HepG2 (cell line): ENCODE data around the gene FAM43B. TPM values are rescaled to one million over a fixed set of nuclear protein-coding genes. Genes with fewer than 3 reads are reported as not detected.

Source experiments
- ADNP ChIP-seq: sonication (generic); formaldehyde crosslinking; IDR thresholded peaks from 2 replicates; pipeline ENCODE4 v1.4.0; 2020; ENCODE audit warnings: missing genetic modification reagents
- ATF7 ChIP-seq, 2 experiments: fragments of 450-650 bp in 1 of 2; sonication (generic) in 1 of 2; formaldehyde crosslinking in 1 of 2; IDR thresholded peaks; 2 replicates each; pipeline versions ENCODE4 v1.4.0 to v1.6.1; 2016 to 2020; ENCODE audit warnings: antibody characterized with exemption in 1 of 2, mild to moderate bottlenecking in 1 of 2, missing genetic modification reagents in 1 of 2
- FOXJ3 ChIP-seq: sonication (generic); formaldehyde crosslinking; IDR thresholded peaks from 2 replicates; pipeline ENCODE4 v1.4.0; 2020; ENCODE audit warnings: missing genetic modification reagents, mild to moderate bottlenecking, borderline replicate concordance
- NFKB2 ChIP-seq: sonication (generic); formaldehyde crosslinking; IDR thresholded peaks from 2 replicates; pipeline ENCODE4 v1.4.0; 2020; ENCODE audit warnings: missing genetic modification reagents, borderline replicate concordance
- POLR2G ChIP-seq: fragments of 200-400 bp; formaldehyde crosslinking; IDR thresholded peaks from 2 replicates; pipeline ENCODE4 v1.6.1; 2018; ENCODE audit warnings: mild to moderate bottlenecking, low read depth, low read length, moderate library complexity
- RARG ChIP-seq: sonication (generic); formaldehyde crosslinking; IDR thresholded peaks from 2 replicates; pipeline ENCODE4 v1.4.0; 2020; ENCODE audit warnings: low read depth, mild to moderate bottlenecking, missing genetic modification reagents
- REXO4 ChIP-seq: sonication (generic); formaldehyde crosslinking; IDR thresholded peaks from 2 replicates; pipeline ENCODE4 v1.8.0; 2022; ENCODE audit warnings: missing genetic modification reagents, mild to moderate bottlenecking, borderline replicate concordance
- STAG1 ChIP-seq: sonication (generic); formaldehyde crosslinking; IDR thresholded peaks from 2 replicates; pipeline ENCODE4 v1.4.0; 2020; ENCODE audit warnings: missing genetic modification reagents
- ZFP1 ChIP-seq: IDR thresholded peaks from 2 replicates; pipeline ENCODE4 v1.6.1; 2016
- ZNF292 ChIP-seq: sonication (generic); formaldehyde crosslinking; IDR thresholded peaks from 2 replicates; pipeline ENCODE4 v1.8.1; 2022; ENCODE audit warnings: mild to moderate bottlenecking, low read depth, missing genetic modification reagents, borderline replicate concordance
- ZNF572 ChIP-seq: sonication (generic); formaldehyde crosslinking; IDR thresholded peaks from 2 replicates; pipeline ENCODE4 v1.5.1; 2020; ENCODE audit warnings: mild to moderate bottlenecking, missing genetic modification reagents
- ZNF615 ChIP-seq: sonication (generic); formaldehyde crosslinking; IDR thresholded peaks from 2 replicates; pipeline ENCODE4 v1.5.0; 2020; ENCODE audit warnings: mild to moderate bottlenecking, missing genetic modification reagents, borderline replicate concordance
- ZSCAN21 ChIP-seq: sonication (generic); formaldehyde crosslinking; IDR thresholded peaks from 2 replicates; pipeline ENCODE4 v1.8.0; 2022; ENCODE audit warnings: mild to moderate bottlenecking, missing genetic modification reagents, moderate library complexity, borderline replicate concordance
- polyA plus RNA-seq, 8 experiments: library from polyadenylated mRNA; depleted of rRNA in 3 of 8; stranded (reverse) in 7 of 8; unstranded in 1 of 8; fragments of >200 nt; fragmentation: Illumina TruSeq in 4 of 8; extraction: Trizol in 4 of 8; gene quantifications; 2 replicates each; pipeline versions ENCODE4 v1.2.1 to v1.2.3, GENCODE V29; 2011 to 2016; ENCODE audit warnings: low read depth in 4 of 8, missing spikeins in 1 of 8, mixed read lengths in 1 of 8; ENCODE audit not compliant: insufficient read depth in 1 of 8
- total RNA-seq, 5 experiments: library from RNA; depleted of rRNA; stranded (reverse); fragments of >200 nt; fragmentation: Illumina TruSeq; extraction: Trizol; gene quantifications; 2 replicates each; pipeline ENCODE4 v1.2.3, GENCODE V29; 2016; ENCODE audit warnings: low read depth in 1 of 5
- TF ChIP-seq, protein P1 (sequence below): sonication (generic); formaldehyde crosslinking; IDR thresholded peaks from one replicate; pipeline ENCODE4 v1.5.1; 2020; ENCODE audit warnings: mild to moderate bottlenecking, missing genetic modification reagents; ENCODE audit errors: not compliant biosample characterization
- TF ChIP-seq, protein P2 (sequence below): sonication (generic); formaldehyde crosslinking; IDR thresholded peaks from 2 replicates; pipeline ENCODE4 v1.5.0; 2020; ENCODE audit warnings: missing genetic modification reagents, mild to moderate bottlenecking, borderline replicate concordance
- TF ChIP-seq, protein P3 (sequence below): sonication (generic); formaldehyde crosslinking; IDR thresholded peaks from 2 replicates; pipeline ENCODE4 v1.4.0; 2020; ENCODE audit warnings: missing genetic modification reagents
- TF ChIP-seq, protein P4 (sequence below): sonication (generic); formaldehyde crosslinking; IDR thresholded peaks from 2 replicates; pipeline ENCODE4 v1.4.0; 2020; ENCODE audit warnings: mild to moderate bottlenecking, missing genetic modification reagents

Gene FAM43B
- total and polyA plus RNA-seq, 2 of the 13 experiments (the other 11 are each of a cell fraction or from before 2014, with no cell fraction given), result 0.63 to 3.7 TPM

DNA sequence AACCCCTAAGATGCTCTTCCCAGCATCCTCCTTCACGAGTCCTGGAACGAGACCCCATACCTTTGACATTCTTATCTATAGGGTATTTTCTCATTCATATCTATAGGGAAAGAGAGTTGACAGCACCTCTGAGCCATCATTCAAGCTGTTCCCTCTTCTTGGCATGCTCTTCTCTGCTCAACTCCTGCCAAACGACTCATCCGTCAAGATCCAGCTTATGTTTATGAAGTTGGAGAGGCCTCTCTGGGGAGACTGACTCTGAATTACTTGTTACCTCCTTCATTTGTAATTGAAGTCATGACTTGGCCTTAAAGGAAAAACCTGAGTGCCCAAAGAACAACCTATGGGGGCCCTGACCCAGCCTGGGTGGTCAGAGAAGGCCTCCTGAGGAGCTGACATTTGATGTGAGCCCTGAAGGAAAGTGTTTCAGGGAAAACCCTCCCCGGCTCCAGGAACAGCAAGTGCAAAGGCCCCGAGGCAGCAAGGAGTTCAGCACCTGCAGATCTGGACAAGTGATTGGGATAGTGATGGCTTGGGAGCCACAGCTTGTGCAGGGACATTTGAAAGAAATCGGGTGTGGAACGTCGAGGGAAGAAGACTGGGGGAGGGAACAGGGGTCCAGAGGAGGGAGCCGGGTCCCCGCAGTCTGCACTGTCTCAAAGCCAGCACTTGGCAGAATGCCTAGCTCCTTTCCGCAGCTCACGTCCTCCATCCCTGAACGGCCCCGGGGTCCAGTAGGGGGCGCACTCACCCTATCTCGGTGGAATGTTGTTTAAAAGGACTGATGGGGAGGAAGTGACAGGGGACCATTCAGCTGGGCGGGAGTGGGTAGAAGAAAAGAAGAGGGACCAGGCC, 22.5 kb downstream of the FAM43B start (continued):
- TF ChIP-seq, protein P1, sequence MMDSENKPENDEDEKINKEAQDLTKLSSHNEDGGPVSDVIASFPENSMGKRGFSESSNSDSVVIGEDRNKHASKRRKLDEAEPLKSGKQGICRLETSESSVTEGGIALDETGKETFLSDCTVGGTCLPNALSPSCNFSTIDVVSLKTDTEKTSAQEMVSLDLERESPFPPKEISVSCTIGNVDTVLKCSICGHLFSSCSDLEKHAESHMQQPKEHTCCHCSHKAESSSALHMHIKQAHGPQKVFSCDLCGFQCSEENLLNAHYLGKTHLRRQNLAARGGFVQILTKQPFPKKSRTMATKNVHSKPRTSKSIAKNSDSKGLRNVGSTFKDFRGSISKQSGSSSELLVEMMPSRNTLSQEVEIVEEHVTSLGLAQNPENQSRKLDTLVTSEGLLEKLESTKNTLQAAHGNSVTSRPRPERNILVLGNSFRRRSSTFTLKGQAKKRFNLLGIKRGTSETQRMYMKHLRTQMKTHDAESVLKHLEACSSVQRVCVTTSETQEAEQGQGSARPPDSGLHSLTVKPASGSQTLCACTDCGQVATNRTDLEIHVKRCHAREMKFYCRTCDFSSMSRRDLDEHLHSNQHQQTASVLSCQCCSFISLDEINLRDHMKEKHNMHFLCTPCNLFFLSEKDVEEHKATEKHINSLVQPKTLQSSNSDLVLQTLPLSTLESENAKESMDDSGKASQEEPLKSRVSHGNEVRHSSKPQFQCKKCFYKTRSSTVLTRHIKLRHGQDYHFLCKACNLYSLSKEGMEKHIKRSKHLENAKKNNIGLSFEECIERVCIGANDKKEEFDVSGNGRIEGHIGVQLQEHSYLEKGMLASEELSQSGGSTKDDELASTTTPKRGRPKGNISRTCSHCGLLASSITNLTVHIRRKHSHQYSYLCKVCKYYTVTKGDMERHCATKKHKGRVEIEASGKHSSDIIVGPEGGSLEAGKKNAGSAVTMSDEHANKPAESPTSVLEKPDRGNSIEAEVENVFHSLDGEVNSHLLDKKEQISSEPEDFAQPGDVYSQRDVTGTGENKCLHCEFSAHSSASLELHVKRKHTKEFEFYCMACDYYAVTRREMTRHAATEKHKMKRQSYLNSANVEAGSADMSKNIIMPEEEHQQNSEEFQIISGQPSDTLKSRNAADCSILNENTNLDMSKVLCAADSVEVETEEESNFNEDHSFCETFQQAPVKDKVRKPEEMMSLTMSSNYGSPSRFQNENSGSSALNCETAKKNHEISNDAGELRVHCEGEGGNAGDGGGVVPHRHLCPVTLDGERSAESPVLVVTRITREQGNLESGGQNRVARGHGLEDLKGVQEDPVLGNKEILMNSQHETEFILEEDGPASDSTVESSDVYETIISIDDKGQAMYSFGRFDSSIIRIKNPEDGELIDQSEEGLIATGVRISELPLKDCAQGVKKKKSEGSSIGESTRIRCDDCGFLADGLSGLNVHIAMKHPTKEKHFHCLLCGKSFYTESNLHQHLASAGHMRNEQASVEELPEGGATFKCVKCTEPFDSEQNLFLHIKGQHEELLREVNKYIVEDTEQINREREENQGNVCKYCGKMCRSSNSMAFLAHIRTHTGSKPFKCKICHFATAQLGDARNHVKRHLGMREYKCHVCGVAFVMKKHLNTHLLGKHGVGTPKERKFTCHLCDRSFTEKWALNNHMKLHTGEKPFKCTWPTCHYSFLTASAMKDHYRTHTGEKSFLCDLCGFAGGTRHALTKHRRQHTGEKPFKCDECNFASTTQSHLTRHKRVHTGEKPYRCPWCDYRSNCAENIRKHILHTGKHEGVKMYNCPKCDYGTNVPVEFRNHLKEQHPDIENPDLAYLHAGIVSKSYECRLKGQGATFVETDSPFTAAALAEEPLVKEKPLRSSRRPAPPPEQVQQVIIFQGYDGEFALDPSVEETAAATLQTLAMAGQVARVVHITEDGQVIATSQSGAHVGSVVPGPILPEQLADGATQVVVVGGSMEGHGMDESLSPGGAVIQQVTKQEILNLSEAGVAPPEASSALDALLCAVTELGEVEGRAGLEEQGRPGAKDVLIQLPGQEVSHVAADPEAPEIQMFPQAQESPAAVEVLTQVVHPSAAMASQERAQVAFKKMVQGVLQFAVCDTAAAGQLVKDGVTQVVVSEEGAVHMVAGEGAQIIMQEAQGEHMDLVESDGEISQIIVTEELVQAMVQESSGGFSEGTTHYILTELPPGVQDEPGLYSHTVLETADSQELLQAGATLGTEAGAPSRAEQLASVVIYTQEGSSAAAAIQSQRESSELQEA (CRISPR knock-in tag), result no peak
- TF ChIP-seq ZFP1 (CRISPR knock-in tag) (0 out of 2 replicates have a peak, but pooled peaks have one; percentile 36), ATF7 (IDR thresholded peaks at IDR 0.05) (no peak), ATF7 (CRISPR knock-in tag; IDR thresholded peaks at IDR 0.05) (no peak), POLR2G (no peak), ZNF615 (CRISPR knock-in tag) (no peak), STAG1 (peak; percentile 92), ZNF292 (CRISPR knock-in tag) (peak; percentile 15; the same call in 1 of the 2 replicates), ZNF572 (CRISPR knock-in tag) (no peak), NFKB2 (peak; percentile 68; the same call in 1 of the 2 replicates), REXO4 (CRISPR knock-in tag) (no peak), ADNP (CRISPR knock-in tag) (no peak), FOXJ3 (no peak), ZSCAN21 (CRISPR knock-in tag) (no peak), RARG (CRISPR knock-in tag) (no peak)
- TF ChIP-seq, protein P2, sequence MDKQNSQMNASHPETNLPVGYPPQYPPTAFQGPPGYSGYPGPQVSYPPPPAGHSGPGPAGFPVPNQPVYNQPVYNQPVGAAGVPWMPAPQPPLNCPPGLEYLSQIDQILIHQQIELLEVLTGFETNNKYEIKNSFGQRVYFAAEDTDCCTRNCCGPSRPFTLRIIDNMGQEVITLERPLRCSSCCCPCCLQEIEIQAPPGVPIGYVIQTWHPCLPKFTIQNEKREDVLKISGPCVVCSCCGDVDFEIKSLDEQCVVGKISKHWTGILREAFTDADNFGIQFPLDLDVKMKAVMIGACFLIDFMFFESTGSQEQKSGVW (CRISPR knock-in tag), result no peak
- TF ChIP-seq, protein P3, sequence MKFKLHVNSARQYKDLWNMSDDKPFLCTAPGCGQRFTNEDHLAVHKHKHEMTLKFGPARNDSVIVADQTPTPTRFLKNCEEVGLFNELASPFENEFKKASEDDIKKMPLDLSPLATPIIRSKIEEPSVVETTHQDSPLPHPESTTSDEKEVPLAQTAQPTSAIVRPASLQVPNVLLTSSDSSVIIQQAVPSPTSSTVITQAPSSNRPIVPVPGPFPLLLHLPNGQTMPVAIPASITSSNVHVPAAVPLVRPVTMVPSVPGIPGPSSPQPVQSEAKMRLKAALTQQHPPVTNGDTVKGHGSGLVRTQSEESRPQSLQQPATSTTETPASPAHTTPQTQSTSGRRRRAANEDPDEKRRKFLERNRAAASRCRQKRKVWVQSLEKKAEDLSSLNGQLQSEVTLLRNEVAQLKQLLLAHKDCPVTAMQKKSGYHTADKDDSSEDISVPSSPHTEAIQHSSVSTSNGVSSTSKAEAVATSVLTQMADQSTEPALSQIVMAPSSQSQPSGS (CRISPR knock-in tag), result 0 out of 2 replicates have a peak, but pooled peaks have one; percentile 32
- TF ChIP-seq, protein P4, sequence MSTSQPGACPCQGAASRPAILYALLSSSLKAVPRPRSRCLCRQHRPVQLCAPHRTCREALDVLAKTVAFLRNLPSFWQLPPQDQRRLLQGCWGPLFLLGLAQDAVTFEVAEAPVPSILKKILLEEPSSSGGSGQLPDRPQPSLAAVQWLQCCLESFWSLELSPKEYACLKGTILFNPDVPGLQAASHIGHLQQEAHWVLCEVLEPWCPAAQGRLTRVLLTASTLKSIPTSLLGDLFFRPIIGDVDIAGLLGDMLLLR (CRISPR knock-in tag), result no peak
